ENCODE measurements around the gene GNG14.

GRCh38 chr19:12669270-12670158, 18.3 kb upstream of the GNG14 start:
- TF ChIP-seq EZH2 (IDR thresholded peaks at IDR 0.05; ENCODE audit: low read length, missing control alignments) = no peak
- TF ChIP-seq CTCF (conservative IDR thresholded peaks at IDR 0.05 in 1 of 2, IDR thresholded peaks at IDR 0.05 in 1 of 2; ENCODE audit: low read depth in 1 of 2, low read length in 2 of 2) = no peak

Measured in fibroblast of lung (primary cell).